Measurements from ENCODE around the gene FOXJ2. TPM values are rescaled to one million over a fixed set of nuclear protein-coding genes. Genes with fewer than 3 reads are reported as not detected.
A peak's percentile ranks its signal among the peaks of the same experiment; 100 is the strongest.

Gene FOXJ2
- polyA plus RNA-seq, 1 experiment = 5.7 TPM

DNA sequence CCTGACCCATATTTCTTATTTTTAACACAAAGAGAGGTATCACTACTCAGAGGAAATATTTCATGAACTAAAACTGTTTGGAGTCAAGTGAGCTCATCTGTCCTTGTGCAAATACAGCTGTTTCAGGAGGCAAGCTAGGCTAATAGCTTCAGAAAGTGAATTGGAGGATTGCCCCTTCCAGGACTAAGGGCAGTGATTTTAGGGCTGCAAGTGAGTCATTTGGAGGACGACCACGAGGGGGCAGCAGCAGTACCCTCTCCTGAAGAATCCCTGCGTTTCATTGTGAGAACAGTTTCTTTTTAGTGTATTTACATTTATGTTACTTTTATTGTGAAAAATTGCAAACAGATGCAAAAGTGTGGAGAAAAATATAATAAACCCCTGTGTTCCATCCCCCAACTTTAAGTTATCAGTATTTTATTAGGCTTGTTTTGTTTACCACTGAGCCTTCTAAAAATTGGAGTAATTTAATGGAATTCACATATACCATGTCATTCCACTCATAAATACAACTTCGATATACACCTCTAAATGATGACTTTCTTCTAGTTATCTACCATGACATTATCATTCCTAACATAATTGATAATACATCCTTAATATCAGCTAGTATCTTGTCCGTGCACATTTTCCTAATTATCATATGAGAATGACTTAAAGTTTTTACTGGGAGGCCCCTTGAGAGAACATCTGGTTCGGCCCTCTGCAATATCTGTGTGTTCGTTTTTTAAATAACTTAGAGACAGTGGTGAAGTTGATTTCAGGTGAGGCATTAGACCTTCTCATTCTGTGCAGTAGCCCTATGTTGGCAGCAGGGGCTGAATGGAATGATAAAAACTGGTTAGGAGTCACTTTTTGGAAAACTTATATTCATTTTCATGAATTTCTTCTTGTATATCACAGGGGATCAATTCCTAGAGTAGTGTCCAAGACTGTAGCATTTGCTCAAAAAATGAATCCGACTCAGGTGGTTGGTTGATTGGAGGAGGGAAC is 13.7 kb downstream of the FOXJ2 start:
- CTCF ChIA-PET = interaction anchor here (0.6 to 5.4 kb wide), 36 partner anchors 8 to 370 kb away, joined by 3 to 113 read pairs (median 4); partner anchors contain the start of genes C3AR1, FOXJ2 and SLC2A3
- no peak overlapping the region for H3K4me3 ChIP-seq (ENCODE audit: low read depth, low read length)
- no peak overlapping the region for H3K27ac ChIP-seq (ENCODE audit: low read depth, low read length)
- POLR2A ChIA-PET = no interaction called here
- H3K9me3 ChIP-seq (ENCODE audit: control insufficient read depth, insufficient read depth, low read length) = no peaks in the 10 kb centered on the region
- H3K27me3 ChIP-seq (ENCODE audit: control insufficient read depth, insufficient read depth, low read length) = no peaks in the 10 kb centered on the region
- peak; percentile 82 for DNase-seq (ENCODE audit: low read depth, low spot score)
- TF ChIP-seq, protein P1, sequence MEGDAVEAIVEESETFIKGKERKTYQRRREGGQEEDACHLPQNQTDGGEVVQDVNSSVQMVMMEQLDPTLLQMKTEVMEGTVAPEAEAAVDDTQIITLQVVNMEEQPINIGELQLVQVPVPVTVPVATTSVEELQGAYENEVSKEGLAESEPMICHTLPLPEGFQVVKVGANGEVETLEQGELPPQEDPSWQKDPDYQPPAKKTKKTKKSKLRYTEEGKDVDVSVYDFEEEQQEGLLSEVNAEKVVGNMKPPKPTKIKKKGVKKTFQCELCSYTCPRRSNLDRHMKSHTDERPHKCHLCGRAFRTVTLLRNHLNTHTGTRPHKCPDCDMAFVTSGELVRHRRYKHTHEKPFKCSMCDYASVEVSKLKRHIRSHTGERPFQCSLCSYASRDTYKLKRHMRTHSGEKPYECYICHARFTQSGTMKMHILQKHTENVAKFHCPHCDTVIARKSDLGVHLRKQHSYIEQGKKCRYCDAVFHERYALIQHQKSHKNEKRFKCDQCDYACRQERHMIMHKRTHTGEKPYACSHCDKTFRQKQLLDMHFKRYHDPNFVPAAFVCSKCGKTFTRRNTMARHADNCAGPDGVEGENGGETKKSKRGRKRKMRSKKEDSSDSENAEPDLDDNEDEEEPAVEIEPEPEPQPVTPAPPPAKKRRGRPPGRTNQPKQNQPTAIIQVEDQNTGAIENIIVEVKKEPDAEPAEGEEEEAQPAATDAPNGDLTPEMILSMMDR (IDR thresholded peaks at IDR 0.05; ENCODE audit: low read depth, low read length) = peak; percentile 94

DNA sequence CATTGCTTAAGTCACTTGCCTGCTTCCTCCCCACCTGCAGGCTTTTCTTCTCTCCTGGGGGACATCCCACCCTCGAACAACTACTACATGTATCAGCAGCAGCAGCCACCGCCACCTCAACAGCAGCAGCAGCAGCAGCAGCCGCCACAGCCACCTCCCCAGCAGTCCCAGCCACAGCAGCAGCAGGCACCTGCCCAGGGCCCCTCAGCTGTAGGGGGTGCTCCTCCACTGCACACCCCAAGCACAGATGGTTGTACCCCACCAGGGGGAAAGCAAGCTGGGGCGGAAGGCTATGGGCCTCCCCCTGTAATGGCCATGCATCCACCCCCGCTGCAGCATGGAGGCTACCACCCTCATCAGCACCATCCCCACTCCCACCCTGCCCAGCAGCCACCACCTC is 15.3 kb downstream of the FOXJ2 start:
- CTCF ChIA-PET = interaction anchor here (1.2 to 5.4 kb wide), 2 partner anchors 10 to 28 kb away, joined by 4 to 113 read pairs; no protein-coding TSS in a partner anchor
- POLR2A ChIA-PET = no interaction called here

DNA sequence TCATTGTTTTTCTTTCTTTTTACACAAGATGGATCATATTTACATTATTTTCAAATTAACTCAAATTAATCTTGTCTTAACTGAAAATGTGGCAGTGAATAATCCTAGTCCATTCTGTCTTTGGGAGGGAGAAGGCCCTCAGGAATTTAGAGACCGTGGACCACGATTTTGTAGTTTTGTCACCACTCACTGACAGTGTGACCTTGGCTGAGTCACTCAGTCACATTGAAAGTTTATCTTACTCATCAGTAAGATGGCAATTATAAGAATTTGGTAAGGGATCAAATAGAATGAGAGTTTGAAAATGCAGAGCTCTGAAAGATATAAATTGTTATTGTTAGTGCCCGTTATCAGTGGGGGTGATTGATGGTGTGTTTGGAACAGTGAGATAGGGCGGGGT is 16.4 kb downstream of the FOXJ2 start:
- CTCF ChIA-PET = interaction anchor here (0.5 to 5.4 kb wide), 5 partner anchors 9 to 27 kb away, joined by 3 to 113 read pairs (median 4); partner anchors contain the start of gene C3AR1
- no peak overlapping the region for H3K27ac ChIP-seq (ENCODE audit: low read depth, low read length)
- no peak for DNase-seq (ENCODE audit: low read depth, low spot score)

More for the DNA sequence above, 15.3 kb downstream of the FOXJ2 start:
- H3K9me3 ChIP-seq (ENCODE audit: control insufficient read depth, insufficient read depth, low read length) = no peaks in the 10 kb centered on the region
- H3K4me3 ChIP-seq (ENCODE audit: low read depth, low read length) = no peak overlapping the region
- H3K27ac ChIP-seq (ENCODE audit: low read depth, low read length) = no peak overlapping the region
- no peaks in the 10 kb centered on the region for H3K27me3 ChIP-seq (ENCODE audit: control insufficient read depth, insufficient read depth, low read length)
- TF ChIP-seq, protein P1 (IDR thresholded peaks at IDR 0.05; ENCODE audit: low read depth, low read length) = no peak
- DNase-seq (ENCODE audit: low read depth, low spot score) = no peak

DNA sequence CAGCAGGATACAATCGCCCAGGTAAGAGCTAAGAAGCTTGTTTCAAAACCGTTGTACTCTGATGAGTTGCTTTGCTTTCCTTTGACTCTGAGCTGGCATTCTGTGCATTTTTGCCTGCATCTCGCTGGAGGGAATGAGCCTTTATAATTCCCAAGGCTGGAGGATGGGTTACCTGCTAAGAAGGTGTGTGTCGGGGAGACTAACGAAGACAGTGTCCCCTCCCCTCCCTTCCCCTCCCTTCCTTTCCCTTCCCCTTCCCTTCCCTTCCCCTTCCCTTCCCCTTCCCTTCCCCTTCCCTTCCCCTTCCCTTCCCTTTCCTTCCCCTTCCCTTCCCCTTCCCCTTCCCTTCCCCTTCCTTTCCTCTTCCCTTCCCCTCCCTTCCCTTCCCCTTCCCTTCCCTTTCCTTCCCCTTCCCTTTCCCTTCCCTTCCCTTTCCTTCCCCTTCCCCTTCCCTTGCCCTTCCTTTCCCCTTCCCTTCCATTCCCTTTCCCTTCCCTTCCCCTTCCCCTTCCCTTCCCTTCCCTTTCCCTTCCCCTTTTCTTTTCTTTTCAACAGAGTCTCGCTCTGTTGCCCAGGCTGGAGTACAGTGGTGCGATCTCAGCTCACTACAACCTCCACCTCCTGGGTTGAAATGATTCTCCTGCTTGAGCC is 18.2 kb downstream of the FOXJ2 start:
- TF ChIP-seq, protein P1 (IDR thresholded peaks at IDR 0.05; ENCODE audit: low read depth, low read length) = no peak

More for the DNA sequence above, 16.4 kb downstream of the FOXJ2 start:
- no peaks in the 10 kb centered on the region for H3K27me3 ChIP-seq (ENCODE audit: control insufficient read depth, insufficient read depth, low read length)
- no peak overlapping the region for H3K4me3 ChIP-seq (ENCODE audit: low read depth, low read length)
- POLR2A ChIA-PET = no interaction called here
- TF ChIP-seq, protein P1 (IDR thresholded peaks at IDR 0.05; ENCODE audit: low read depth, low read length) = no peak
- H3K9me3 ChIP-seq (ENCODE audit: control insufficient read depth, insufficient read depth, low read length) = no peaks in the 10 kb centered on the region

More for the DNA sequence above, 18.2 kb downstream of the FOXJ2 start:
- no peak for DNase-seq (ENCODE audit: low read depth, low spot score)
- no peak overlapping the region for H3K4me3 ChIP-seq (ENCODE audit: low read depth, low read length)
- H3K27ac ChIP-seq (ENCODE audit: low read depth, low read length) = no peak overlapping the region
- no peaks in the 10 kb centered on the region for H3K27me3 ChIP-seq (ENCODE audit: control insufficient read depth, insufficient read depth, low read length)
- POLR2A ChIA-PET = no interaction called here
- CTCF ChIA-PET = interaction anchor here (0.6 to 2.5 kb wide), 3 partner anchors 27 to 246 kb away, joined by 3 to 10 read pairs (median 3); no protein-coding TSS in a partner anchor
- no peaks in the 10 kb centered on the region for H3K9me3 ChIP-seq (ENCODE audit: control insufficient read depth, insufficient read depth, low read length)
